ENCODE data around the gene KCNK5.

DNA sequence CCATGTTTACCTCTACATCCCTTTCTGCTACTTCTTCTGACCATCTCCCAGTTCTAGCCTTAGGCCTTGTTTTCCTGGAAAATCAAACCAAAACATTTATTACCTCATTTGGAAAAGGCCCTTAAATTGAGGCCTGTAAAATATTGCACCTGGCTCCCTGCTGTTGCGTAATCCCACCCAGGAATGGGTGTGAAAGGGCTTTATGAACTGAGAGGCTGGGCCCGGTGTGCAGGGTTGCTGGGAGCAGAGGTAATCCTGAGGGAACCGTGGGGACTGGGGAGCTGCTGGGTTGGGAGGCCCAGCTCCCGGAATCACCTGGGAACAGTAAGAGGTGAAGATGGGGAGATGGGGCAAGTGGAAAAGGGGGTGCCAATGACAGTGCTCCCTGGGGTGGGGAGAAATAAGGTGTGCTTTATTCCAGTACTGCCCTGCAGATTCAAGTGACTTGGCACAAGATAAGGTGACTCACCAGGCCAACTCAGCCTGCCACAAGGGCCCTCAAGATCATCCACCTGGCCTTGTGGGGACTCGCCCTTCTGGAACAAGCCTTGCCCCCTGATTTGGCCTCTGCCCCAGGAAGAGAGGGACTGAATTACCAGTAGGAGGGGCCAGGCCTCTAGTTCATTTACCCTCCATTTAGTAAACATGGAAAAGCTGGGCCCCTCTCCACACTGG lies 44.2 kb downstream of the KCNK5 start:
- no peak for TF ChIP-seq EZH2 (IDR thresholded peaks at IDR 0.05; ENCODE audit: borderline replicate concordance)
- TF ChIP-seq EZH2phosphoT487 (IDR thresholded peaks at IDR 0.05; ENCODE audit: low read depth, severe bottlenecking, unreplicated experiment), result no peak
